Caco-2 (cell line): Measurements from ENCODE around the gene PRCP. TPM values are rescaled to one million over a fixed set of nuclear protein-coding genes. Genes with fewer than 3 reads are reported as not detected.
"Not testable (repeated sequence)": the region's sequence is repeated elsewhere in the genome, so short reads cannot be mapped to it uniquely, and the experiment has no call there.

Experiments used
- Bru-seq: library from RNA; stranded (reverse); fragments of 400-500 nt; gene quantifications from one replicate; lab custom pipeline; 2021; lab: Mats Ljungman, UMichigan
- BruChase-seq, 2 experiments: library from RNA; stranded (reverse); fragments of 400-500 nt; gene quantifications; one replicate each; lab custom pipeline; 2021; lab: Mats Ljungman, UMichigan
- BruUV-seq: library from RNA; stranded (reverse); fragments of 400-500 nt; replicated peaks from 2 replicates; lab custom pipeline; 2021; lab: Mats Ljungman, UMichigan
- CTCF ChIA-PET: fragments of 300-600 bp; sonication (Branson Sonifier 250); formaldehyde crosslinking; loops from one replicate; lab custom pipeline; 2022; ENCODE audit warnings: antibody characterized with exemption; lab: Charles Lee
- POLR2A ChIA-PET: fragments of 300-600 bp; sonication (Branson Sonifier 250); formaldehyde crosslinking; loops from one replicate; lab custom pipeline; 2022; ENCODE audit warnings: antibody characterized with exemption; lab: Charles Lee
- DNase-seq, 2 experiments: peaks; one replicate each; pipeline versions ENCODE4 v3.0.0 to v3.0.0-alpha.2; 2020 to 2022
- H3K27me3 ChIP-seq: replicated peaks from 2 replicates; pipeline ENCODE4 v1.6.0; 2011; ENCODE audit warnings: low read length; ENCODE audit not compliant: control insufficient read depth, insufficient read depth
- H3K36me3 ChIP-seq: 2 replicates; pipeline ENCODE4 v1.5.1; 2011; ENCODE audit warnings: low read length; ENCODE audit not compliant: control insufficient read depth, insufficient read depth
- H3K4me1 ChIP-seq: fragments of 250-450 bp; sonication (Bioruptor Pico); 2 replicates; pipeline ENCODE4 v1.5.1; 2020; ENCODE audit warnings: mild to moderate bottlenecking
- H3K4me3 ChIP-seq: 2 replicates; pipeline ENCODE4 v1.5.1; 2011; ENCODE audit warnings: low read depth, mild to moderate bottlenecking, control low read depth, low read length
- H3K9me3 ChIP-seq: fragments of 250-450 bp; sonication (Bioruptor Pico); 2 replicates; pipeline ENCODE4 v1.5.1; 2020; ENCODE audit warnings: mild to moderate bottlenecking, moderate library complexity
- H3K27ac Mint-ChIP-seq: one replicate; pipeline ENCODE4 v1.8.0; 2022; ENCODE audit warnings: mixed read lengths; ENCODE audit not compliant: unreplicated experiment
- H3K27me3 Mint-ChIP-seq: one replicate; pipeline ENCODE4 v1.8.0; 2022; ENCODE audit warnings: mixed read lengths; ENCODE audit not compliant: insufficient read depth, unreplicated experiment
- H3K36me3 Mint-ChIP-seq: one replicate; pipeline ENCODE4 v1.8.0; 2022; ENCODE audit warnings: mild to moderate bottlenecking, mixed read lengths; ENCODE audit not compliant: insufficient read depth, unreplicated experiment
- H3K4me1 Mint-ChIP-seq: one replicate; pipeline ENCODE4 v1.8.0; 2022; ENCODE audit warnings: low read depth, mixed read lengths; ENCODE audit not compliant: unreplicated experiment
- H3K4me3 Mint-ChIP-seq: one replicate; pipeline ENCODE4 v1.8.0; 2022; ENCODE audit warnings: mild to moderate bottlenecking, moderate library complexity, mixed read lengths; ENCODE audit not compliant: unreplicated experiment
- H3K9me3 Mint-ChIP-seq: one replicate; pipeline ENCODE4 v1.8.0; 2022; ENCODE audit warnings: mixed read lengths; ENCODE audit not compliant: unreplicated experiment
- intact Hi-C: fragments of 100-400 bp; cut with micrococcal nuclease; formaldehyde crosslinking; loops from one replicate; pipeline ENCODE4 v1.10.0; 2022; ENCODE audit not compliant: unreplicated experiment
- long read RNA-seq: library from polyadenylated mRNA; stranded (forward); transcript quantifications from one replicate; pipeline ENCODE4 v2.0.0, GENCODE V29; 2022
- total RNA-seq: library from RNA; stranded (reverse); gene quantifications from 2 replicates; pipeline ENCODE4 v1.2.3, GENCODE V29; 2022
- TF ChIP-seq, protein P1 (sequence below), 2 experiments: fragments of 200-600 bp in 1 of 2; IDR thresholded peaks; 1 replicate in 1 of 2; 2 replicates in 1 of 2; pipeline versions ENCODE4 v1.5.1 to v1.8.0; 2011 to 2022; ENCODE audit warnings: antibody characterized with exemption in 1 of 2, control low read depth in 1 of 2, inconsistent platforms in 1 of 2, low read depth in 1 of 2, low read length in 1 of 2, mild to moderate bottlenecking in 1 of 2, moderate library complexity in 1 of 2; ENCODE audit not compliant: insufficient read depth in 1 of 2, severe bottlenecking in 1 of 2, unreplicated experiment in 1 of 2

The PRCP gene
- 107 TPM in 2 replicates for total RNA-seq
- percentile 76 among the genes with signal in this experiment for Bru-seq, nascent RNA
- percentile 68 among the genes with signal in this experiment for BruChase-seq, experiment 1, labeled RNA remaining after a 2-hour chase
- BruChase-seq, experiment 2, labeled RNA remaining after a 6-hour chase: percentile 78 among the genes with signal in this experiment
- long read RNA-seq, full-length matches to known transcripts: 129 of 140 reads
- long read RNA-seq, partial matches to known transcripts: 5 of 140 reads
- long read RNA-seq, other reads (novel, unspliced or antisense): 6 of 140 reads

DNA sequence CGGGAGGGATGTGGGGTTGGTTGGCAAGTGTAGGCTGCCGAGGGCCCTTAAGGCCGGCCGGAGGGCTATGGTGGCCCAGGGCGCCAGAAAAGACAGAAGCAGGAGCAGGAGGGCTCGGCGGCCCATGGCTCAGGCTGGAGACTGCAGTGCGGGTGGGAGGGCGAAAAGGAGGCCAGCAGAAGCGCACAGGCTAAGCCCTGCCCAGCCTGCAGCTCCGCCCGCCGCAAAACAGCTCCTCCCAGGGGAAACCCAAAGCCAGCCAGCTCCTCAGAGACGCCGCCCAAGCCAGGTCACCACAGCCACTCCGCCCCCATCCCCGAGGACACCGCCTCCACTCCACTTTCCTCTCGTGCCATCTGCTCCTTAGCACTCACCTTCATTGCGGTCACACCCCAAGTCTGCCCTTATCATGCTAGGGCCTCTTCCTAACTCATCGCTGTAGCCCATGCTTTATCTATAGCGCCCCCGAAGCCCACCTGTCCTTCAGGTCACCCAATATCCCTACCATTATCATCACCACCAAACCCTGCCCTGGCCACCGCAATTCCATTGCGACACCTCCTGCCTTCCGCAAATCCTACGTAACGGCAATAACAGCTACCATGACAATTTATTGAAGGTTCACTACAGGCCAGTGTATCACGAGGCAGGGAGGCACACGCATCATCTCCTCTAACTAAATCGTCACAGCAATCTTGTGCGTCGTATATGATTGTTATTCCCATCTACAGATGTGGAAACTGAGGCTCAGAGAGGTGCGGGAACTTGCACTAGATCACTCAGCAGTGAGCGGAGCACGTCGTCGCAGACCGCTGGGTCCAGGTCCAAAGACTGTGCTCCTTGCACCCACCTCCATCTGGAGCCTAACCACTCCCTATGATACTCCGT lies at the start of gene PRCP:
Gene PRCP (minus strand): TSS at position 154 of the 888 bp plus-strand sequence. CDS start 28 bp downstream, at position 126.
- CTCF ChIA-PET: interaction anchor here (0.5 to 3.6 kb wide), 18 partner anchors 10 to 901 kb away, joined by 3 to 68 read pairs (median 7); partner anchors contain the start of genes CCDC90B, PCF11 and RAB30

DNA sequence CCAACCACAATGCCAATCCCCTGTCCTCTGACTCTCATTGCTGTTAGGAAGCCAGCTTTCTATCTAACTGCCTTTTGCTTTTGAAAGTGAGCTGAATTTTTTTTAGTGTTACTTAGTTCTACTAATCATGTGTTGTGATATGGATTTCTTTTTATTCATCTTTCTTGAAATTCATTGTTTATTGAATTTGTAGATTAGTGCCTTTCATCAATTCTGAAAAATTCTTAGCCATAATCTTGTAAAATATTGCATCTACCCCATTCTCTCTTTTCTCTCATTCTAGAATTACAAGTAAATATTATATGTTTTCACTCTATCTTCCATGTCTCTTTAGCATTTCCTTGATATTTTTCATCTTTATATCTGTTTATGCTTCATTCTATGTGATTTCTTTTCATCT lies 49.1 kb upstream of the PRCP start:
- H3K27ac Mint-ChIP-seq: no peak overlapping the region
- H3K36me3 Mint-ChIP-seq: no peaks in the 10 kb centered on the region
- intact Hi-C loops: no loop called here
- H3K36me3 ChIP-seq: no peaks in the 10 kb centered on the region
- no TSS peak for BruUV-seq
- TF ChIP-seq, protein P1, sequence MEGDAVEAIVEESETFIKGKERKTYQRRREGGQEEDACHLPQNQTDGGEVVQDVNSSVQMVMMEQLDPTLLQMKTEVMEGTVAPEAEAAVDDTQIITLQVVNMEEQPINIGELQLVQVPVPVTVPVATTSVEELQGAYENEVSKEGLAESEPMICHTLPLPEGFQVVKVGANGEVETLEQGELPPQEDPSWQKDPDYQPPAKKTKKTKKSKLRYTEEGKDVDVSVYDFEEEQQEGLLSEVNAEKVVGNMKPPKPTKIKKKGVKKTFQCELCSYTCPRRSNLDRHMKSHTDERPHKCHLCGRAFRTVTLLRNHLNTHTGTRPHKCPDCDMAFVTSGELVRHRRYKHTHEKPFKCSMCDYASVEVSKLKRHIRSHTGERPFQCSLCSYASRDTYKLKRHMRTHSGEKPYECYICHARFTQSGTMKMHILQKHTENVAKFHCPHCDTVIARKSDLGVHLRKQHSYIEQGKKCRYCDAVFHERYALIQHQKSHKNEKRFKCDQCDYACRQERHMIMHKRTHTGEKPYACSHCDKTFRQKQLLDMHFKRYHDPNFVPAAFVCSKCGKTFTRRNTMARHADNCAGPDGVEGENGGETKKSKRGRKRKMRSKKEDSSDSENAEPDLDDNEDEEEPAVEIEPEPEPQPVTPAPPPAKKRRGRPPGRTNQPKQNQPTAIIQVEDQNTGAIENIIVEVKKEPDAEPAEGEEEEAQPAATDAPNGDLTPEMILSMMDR (IDR thresholded peaks at IDR 0.05; ENCODE audit: insufficient read depth in 1 of 2, low read depth in 1 of 2, low read length in 1 of 2, severe bottlenecking in 1 of 2, unreplicated experiment in 1 of 2): no peak
- H3K4me1 ChIP-seq: no peaks in the 10 kb centered on the region
- peaks cover 8% of the 10 kb centered on the region for H3K27me3 Mint-ChIP-seq
- ChIA-PET POLR2A (no interaction called here), CTCF (no interaction called here)
- H3K4me1 Mint-ChIP-seq: no peaks in the 10 kb centered on the region
- H3K4me3 Mint-ChIP-seq: no peak overlapping the region
- DNase-seq: no peak
- H3K4me3 ChIP-seq: no peak overlapping the region
- H3K9me3 Mint-ChIP-seq: no peaks in the 10 kb centered on the region
- H3K9me3 ChIP-seq: no peaks in the 10 kb centered on the region
- H3K27me3 ChIP-seq: no peaks in the 10 kb centered on the region

More for the DNA sequence above, at the start of gene PRCP:
- H3K9me3 ChIP-seq: no peaks in the 10 kb centered on the region
- peak within 1 kb of the TSS; percentile 95 for H3K27ac Mint-ChIP-seq
- peak within 1 kb of the TSS; percentile 93 for H3K4me3 Mint-ChIP-seq
- no peaks in the 10 kb centered on the region for H3K27me3 ChIP-seq
- peaks cover 40% of the 10 kb centered on the region for H3K4me1 Mint-ChIP-seq
- no peaks in the 10 kb centered on the region for H3K9me3 Mint-ChIP-seq
- POLR2A ChIA-PET: interaction anchor here (0.5 to 2.5 kb wide), 22 partner anchors 10 to 385 kb away, joined by 3 to 34 read pairs (median 5); partner anchors contain the start of genes ANKRD42, CCDC90B, FAM181B and PCF11
- H3K4me3 ChIP-seq: peak within 1 kb of the TSS; percentile 63
- H3K27me3 Mint-ChIP-seq: no peaks in the 10 kb centered on the region
- H3K36me3 Mint-ChIP-seq: peaks cover 23% of the 10 kb centered on the region
- DNase-seq: peak; percentile 99
- intact Hi-C loops: loop anchor here (1.0 to 2.0 kb wide), 7 partner anchors 33 to 824 kb away; partner anchors contain the start of genes ANKRD42, CCDC90B, FAM181B and RAB30
- TF ChIP-seq, protein P1 (IDR thresholded peaks at IDR 0.05; ENCODE audit: insufficient read depth in 1 of 2, low read depth in 1 of 2, low read length in 1 of 2, severe bottlenecking in 1 of 2, unreplicated experiment in 1 of 2): no peak
- H3K36me3 ChIP-seq: no peaks in the 10 kb centered on the region
- BruUV-seq: no TSS peak
- peaks cover 4% of the 10 kb centered on the region; the same call in 1 of the 2 replicates for H3K4me1 ChIP-seq

DNA sequence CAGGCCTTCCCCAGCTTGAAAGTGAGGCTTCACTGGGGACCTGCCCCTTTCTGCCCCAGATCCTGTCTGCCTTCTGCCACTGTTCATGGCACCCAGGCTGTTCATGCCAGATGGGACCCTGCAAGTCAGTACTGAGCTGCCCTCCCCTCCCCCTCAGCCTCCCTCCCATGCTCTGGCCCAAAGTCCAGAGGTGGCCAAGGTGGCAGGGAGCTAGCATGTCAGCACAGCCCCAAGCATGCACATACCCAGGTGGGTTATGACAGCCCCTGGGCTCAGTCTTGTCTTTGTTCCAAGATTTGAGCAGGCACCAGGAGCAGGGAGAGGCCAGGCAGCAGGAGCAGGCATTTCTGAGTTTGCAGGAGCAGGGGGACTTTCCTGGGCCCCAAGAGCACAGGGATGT lies 45.5 kb upstream of the PRCP start:
- no TSS peak for BruUV-seq
- POLR2A ChIA-PET: no interaction called here
- Histone ChIP-seq H3K36me3 (no peaks in the 10 kb centered on the region), H3K9me3 (peaks cover 3% of the 10 kb centered on the region; the same call in 1 of the 2 replicates), H3K4me1 (peaks cover 13% of the 10 kb centered on the region), H3K4me3 (no peak overlapping the region), H3K27me3 (no peaks in the 10 kb centered on the region)
- no peaks in the 10 kb centered on the region for H3K4me1 Mint-ChIP-seq
- H3K4me3 Mint-ChIP-seq: no peak overlapping the region
- H3K36me3 Mint-ChIP-seq: no peaks in the 10 kb centered on the region
- CTCF ChIA-PET: interaction anchor here (0.6 kb wide), 1 partner anchor 78 kb away, joined by 3 read pairs; no protein-coding TSS in a partner anchor
- DNase-seq: no peak
- peaks cover 14% of the 10 kb centered on the region for H3K9me3 Mint-ChIP-seq
- TF ChIP-seq, protein P1 (IDR thresholded peaks at IDR 0.05; ENCODE audit: insufficient read depth in 1 of 2, low read depth in 1 of 2, low read length in 1 of 2, severe bottlenecking in 1 of 2, unreplicated experiment in 1 of 2): no peak
- intact Hi-C loops: no loop called here
- H3K27ac Mint-ChIP-seq: no peak overlapping the region
- peaks cover 4% of the 10 kb centered on the region for H3K27me3 Mint-ChIP-seq

DNA sequence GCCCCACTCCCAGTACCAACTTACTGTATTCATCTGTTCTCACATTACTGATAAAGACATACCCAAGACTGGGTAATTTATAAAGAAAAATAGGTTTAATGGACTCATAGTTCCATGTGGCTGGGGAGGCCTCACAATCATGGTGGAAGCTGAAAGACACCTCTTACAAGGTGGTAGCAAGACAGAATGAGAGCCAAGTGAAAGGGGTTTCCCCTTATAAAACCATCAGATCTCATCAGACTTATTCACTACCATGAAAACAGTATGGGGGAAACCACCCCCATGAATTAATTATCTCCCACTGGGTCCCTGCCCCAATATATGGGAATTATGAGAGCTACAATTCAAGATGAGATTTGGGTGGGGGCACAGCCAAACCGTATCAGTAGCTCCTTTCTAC lies 44.8 kb upstream of the PRCP start:
- H3K4me3 ChIP-seq, H3K27me3 Mint-ChIP-seq, H3K9me3 ChIP-seq, H3K27ac Mint-ChIP-seq, H3K36me3 ChIP-seq, H3K4me3 Mint-ChIP-seq, POLR2A ChIA-PET, BruUV-seq, DNase-seq, H3K36me3 Mint-ChIP-seq, intact Hi-C loops, H3K4me1 Mint-ChIP-seq, H3K27me3 ChIP-seq: not testable (repeated sequence)
- H3K9me3 Mint-ChIP-seq: peaks cover 20% of the 10 kb centered on the region
- peaks cover 13% of the 10 kb centered on the region for H3K4me1 ChIP-seq
- CTCF ChIA-PET: interaction anchor here (0.6 kb wide), 1 partner anchor 78 kb away, joined by 3 read pairs; no protein-coding TSS in a partner anchor
